WTC11 (cell line): ENCODE measurements around the gene FAM171A1.

Experiments
- ATF1 ChIP-seq: sonication (generic); formaldehyde crosslinking; IDR thresholded peaks from 2 replicates; pipeline ENCODE4 v1.8.1; 2023; ENCODE audit warnings: mild to moderate bottlenecking, moderate library complexity, missing genetic modification reagents
- IRF2 ChIP-seq: sonication (generic); formaldehyde crosslinking; IDR thresholded peaks from 2 replicates; pipeline ENCODE4 v1.8.0; 2022; ENCODE audit warnings: low read depth, missing genetic modification reagents, borderline replicate concordance
- MAX ChIP-seq: sonication (generic); formaldehyde crosslinking; IDR thresholded peaks from 2 replicates; pipeline ENCODE4 v1.8.0; 2022; ENCODE audit warnings: mild to moderate bottlenecking, missing genetic modification reagents
- NFYB ChIP-seq: sonication (generic); formaldehyde crosslinking; conservative IDR thresholded peaks from 2 replicates; pipeline ENCODE4 v1.8.0; 2022; ENCODE audit warnings: low read depth, missing genetic modification reagents
- NR2C2 ChIP-seq: sonication (generic); formaldehyde crosslinking; IDR thresholded peaks from 2 replicates; pipeline ENCODE4 v1.8.0; 2022; ENCODE audit warnings: mild to moderate bottlenecking, missing genetic modification reagents
- TEAD1 ChIP-seq: sonication (generic); formaldehyde crosslinking; IDR thresholded peaks from 2 replicates; pipeline ENCODE4 v1.8.0; 2022; ENCODE audit warnings: mild to moderate bottlenecking, missing genetic modification reagents
- ZBTB43 ChIP-seq: sonication (generic); formaldehyde crosslinking; IDR thresholded peaks from 2 replicates; pipeline ENCODE4 v1.8.1; 2023; ENCODE audit warnings: mild to moderate bottlenecking, missing genetic modification reagents
- ZNF317 ChIP-seq: sonication (generic); formaldehyde crosslinking; IDR thresholded peaks from 2 replicates; pipeline ENCODE4 v1.8.1; 2023; ENCODE audit warnings: low read depth, mild to moderate bottlenecking, moderate library complexity, missing genetic modification reagents, borderline replicate concordance
- TF ChIP-seq, protein P1 (sequence below): sonication (generic); formaldehyde crosslinking; IDR thresholded peaks from 2 replicates; pipeline ENCODE4 v1.8.1; 2022; ENCODE audit warnings: mild to moderate bottlenecking, moderate library complexity, missing genetic modification reagents
- TF ChIP-seq, protein P2 (sequence below): fragments of 200-600 bp; IDR thresholded peaks from 2 replicates; pipeline ENCODE4 v1.8.0; 2022; ENCODE audit warnings: antibody characterized with exemption
- TF ChIP-seq, protein P3 (sequence below): sonication (generic); formaldehyde crosslinking; IDR thresholded peaks from 2 replicates; pipeline ENCODE4 v1.8.1; 2023; ENCODE audit warnings: mild to moderate bottlenecking, missing genetic modification reagents, moderate library complexity
- TF ChIP-seq, protein P4 (sequence below): sonication (generic); formaldehyde crosslinking; IDR thresholded peaks from 2 replicates; pipeline ENCODE4 v1.8.0; 2022; ENCODE audit warnings: mild to moderate bottlenecking, missing genetic modification reagents
- TF ChIP-seq, protein P5 (sequence below): sonication (generic); formaldehyde crosslinking; IDR thresholded peaks from 2 replicates; pipeline ENCODE4 v1.8.1; 2023; ENCODE audit warnings: mild to moderate bottlenecking, missing genetic modification reagents, moderate library complexity
- TF ChIP-seq, protein P6 (sequence below): sonication (generic); formaldehyde crosslinking; conservative IDR thresholded peaks from 2 replicates; pipeline ENCODE4 v1.8.1; 2023; ENCODE audit warnings: mild to moderate bottlenecking, low read depth, missing genetic modification reagents, moderate library complexity

DNA sequence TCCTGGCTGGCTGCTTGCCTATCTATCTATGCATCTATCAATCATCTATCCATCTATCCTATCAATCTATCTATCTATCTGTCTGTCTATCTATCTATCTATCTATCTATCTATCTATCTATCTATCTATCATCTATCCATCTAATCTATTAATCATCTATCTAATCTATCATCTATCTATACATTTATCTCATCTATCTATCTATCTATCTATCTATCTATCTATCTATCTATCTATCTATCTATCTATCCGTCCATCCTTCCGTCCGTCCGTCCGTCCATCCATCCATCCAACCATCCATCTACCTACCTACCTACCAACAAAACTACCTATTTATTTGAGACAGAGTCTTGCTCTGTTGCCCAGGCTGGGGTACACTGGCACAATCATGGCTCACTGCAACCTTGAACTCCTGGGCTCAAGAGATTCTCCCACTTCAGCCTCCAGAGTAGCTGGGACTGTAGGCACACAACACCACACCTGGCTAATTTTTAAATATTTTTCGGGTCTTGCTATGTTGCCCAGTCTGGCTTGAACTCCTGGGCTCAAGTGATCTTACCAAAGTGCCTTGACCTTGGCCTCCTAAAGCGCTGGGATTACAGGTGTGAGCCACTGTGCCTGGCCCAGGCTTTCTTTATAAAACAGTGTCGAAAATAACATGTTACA, 107.3 kb downstream of the FAM171A1 start:
- TF ChIP-seq, protein P1, sequence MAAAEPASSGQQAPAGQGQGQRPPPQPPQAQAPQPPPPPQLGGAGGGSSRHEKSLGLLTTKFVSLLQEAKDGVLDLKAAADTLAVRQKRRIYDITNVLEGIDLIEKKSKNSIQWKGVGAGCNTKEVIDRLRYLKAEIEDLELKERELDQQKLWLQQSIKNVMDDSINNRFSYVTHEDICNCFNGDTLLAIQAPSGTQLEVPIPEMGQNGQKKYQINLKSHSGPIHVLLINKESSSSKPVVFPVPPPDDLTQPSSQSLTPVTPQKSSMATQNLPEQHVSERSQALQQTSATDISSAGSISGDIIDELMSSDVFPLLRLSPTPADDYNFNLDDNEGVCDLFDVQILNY (CRISPR knock-in tag) = no peak
- TF ChIP-seq, protein P2, sequence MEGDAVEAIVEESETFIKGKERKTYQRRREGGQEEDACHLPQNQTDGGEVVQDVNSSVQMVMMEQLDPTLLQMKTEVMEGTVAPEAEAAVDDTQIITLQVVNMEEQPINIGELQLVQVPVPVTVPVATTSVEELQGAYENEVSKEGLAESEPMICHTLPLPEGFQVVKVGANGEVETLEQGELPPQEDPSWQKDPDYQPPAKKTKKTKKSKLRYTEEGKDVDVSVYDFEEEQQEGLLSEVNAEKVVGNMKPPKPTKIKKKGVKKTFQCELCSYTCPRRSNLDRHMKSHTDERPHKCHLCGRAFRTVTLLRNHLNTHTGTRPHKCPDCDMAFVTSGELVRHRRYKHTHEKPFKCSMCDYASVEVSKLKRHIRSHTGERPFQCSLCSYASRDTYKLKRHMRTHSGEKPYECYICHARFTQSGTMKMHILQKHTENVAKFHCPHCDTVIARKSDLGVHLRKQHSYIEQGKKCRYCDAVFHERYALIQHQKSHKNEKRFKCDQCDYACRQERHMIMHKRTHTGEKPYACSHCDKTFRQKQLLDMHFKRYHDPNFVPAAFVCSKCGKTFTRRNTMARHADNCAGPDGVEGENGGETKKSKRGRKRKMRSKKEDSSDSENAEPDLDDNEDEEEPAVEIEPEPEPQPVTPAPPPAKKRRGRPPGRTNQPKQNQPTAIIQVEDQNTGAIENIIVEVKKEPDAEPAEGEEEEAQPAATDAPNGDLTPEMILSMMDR = no peak
- TF ChIP-seq ATF1 (CRISPR knock-in tag) = no peak
- TF ChIP-seq, protein P3, sequence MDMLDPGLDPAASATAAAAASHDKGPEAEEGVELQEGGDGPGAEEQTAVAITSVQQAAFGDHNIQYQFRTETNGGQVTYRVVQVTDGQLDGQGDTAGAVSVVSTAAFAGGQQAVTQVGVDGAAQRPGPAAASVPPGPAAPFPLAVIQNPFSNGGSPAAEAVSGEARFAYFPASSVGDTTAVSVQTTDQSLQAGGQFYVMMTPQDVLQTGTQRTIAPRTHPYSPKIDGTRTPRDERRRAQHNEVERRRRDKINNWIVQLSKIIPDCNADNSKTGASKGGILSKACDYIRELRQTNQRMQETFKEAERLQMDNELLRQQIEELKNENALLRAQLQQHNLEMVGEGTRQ (CRISPR knock-in tag) = no peak
- TF ChIP-seq, protein P4, sequence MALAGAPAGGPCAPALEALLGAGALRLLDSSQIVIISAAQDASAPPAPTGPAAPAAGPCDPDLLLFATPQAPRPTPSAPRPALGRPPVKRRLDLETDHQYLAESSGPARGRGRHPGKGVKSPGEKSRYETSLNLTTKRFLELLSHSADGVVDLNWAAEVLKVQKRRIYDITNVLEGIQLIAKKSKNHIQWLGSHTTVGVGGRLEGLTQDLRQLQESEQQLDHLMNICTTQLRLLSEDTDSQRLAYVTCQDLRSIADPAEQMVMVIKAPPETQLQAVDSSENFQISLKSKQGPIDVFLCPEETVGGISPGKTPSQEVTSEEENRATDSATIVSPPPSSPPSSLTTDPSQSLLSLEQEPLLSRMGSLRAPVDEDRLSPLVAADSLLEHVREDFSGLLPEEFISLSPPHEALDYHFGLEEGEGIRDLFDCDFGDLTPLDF (CRISPR knock-in tag) = no peak
- no peak for TF ChIP-seq NR2C2 (CRISPR knock-in tag)
- TF ChIP-seq MAX = no peak
- TF ChIP-seq ZBTB43 (CRISPR knock-in tag) = no peak
- no peak for TF ChIP-seq ZNF317
- TF ChIP-seq NFYB (CRISPR knock-in tag) = no peak
- TF ChIP-seq, protein P5, sequence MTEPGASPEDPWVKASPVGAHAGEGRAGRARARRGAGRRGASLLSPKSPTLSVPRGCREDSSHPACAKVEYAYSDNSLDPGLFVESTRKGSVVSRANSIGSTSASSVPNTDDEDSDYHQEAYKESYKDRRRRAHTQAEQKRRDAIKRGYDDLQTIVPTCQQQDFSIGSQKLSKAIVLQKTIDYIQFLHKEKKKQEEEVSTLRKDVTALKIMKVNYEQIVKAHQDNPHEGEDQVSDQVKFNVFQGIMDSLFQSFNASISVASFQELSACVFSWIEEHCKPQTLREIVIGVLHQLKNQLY = no peak
- no peak for TF ChIP-seq TEAD1
- TF ChIP-seq, protein P6, sequence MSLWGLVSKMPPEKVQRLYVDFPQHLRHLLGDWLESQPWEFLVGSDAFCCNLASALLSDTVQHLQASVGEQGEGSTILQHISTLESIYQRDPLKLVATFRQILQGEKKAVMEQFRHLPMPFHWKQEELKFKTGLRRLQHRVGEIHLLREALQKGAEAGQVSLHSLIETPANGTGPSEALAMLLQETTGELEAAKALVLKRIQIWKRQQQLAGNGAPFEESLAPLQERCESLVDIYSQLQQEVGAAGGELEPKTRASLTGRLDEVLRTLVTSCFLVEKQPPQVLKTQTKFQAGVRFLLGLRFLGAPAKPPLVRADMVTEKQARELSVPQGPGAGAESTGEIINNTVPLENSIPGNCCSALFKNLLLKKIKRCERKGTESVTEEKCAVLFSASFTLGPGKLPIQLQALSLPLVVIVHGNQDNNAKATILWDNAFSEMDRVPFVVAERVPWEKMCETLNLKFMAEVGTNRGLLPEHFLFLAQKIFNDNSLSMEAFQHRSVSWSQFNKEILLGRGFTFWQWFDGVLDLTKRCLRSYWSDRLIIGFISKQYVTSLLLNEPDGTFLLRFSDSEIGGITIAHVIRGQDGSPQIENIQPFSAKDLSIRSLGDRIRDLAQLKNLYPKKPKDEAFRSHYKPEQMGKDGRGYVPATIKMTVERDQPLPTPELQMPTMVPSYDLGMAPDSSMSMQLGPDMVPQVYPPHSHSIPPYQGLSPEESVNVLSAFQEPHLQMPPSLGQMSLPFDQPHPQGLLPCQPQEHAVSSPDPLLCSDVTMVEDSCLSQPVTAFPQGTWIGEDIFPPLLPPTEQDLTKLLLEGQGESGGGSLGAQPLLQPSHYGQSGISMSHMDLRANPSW (CRISPR knock-in tag) = no peak
- no peak for TF ChIP-seq IRF2
